Renal cortical epithelial cell (primary cell): Measurements from ENCODE around the gene PLXNA1. TPM values are rescaled to one million over a fixed set of nuclear protein-coding genes. Genes with fewer than 3 reads are reported as not detected.

Experiments used
- total RNA-seq: library from RNA; depleted of rRNA; stranded (reverse); fragments of >200 nt; gene quantifications from 2 replicates; pipeline ENCODE4 v1.2.3, GENCODE V29; 2014

PLXNA1 gene
- total RNA-seq, 1 donor from 2014 or later = 67.0 TPM

Other genes with a start within 250 kb of the PLXNA1 start
- not detected in 2 replicates for gene PRR23E, start 210.0 kb downstream of the PLXNA1 start, total RNA-seq